HG03280 (cell line): ENCODE results near the gene MYCN.
"Not testable (repeated sequence)": the region's sequence is repeated elsewhere in the genome, so short reads cannot be mapped to it uniquely, and the experiment has no call there.

ENCODE experiments used
- ATAC-seq: cut with Tn5 transposase; IDR thresholded peaks from one replicate; pipeline ENCODE4 v1.9.1; 2021; ENCODE audit warnings: mild to moderate bottlenecking, moderate library complexity; ENCODE audit not compliant: unreplicated experiment

Gene MYCN

GRCh38 chr2:15939854-15940660, at the start of gene MYCN:
Gene MYCN, plus strand, starts transcription at chr2:15940550. Its CDS starts 1,515 bp downstream, at chr2:15942065.
- ATAC-seq, result no peak

- ATAC-seq, result no peak
Observed at GRCh38 chr2:15890936-15891905, 49.1 kb upstream of the MYCN start.

GRCh38 chr2:15892151-15892880, 48.0 kb upstream of the MYCN start:
- no peak for ATAC-seq

- no peak for ATAC-seq
Observed at GRCh38 chr2:15893085-15893484, 47.3 kb upstream of the MYCN start.

GRCh38 chr2:15893689-15894480, 46.5 kb upstream of the MYCN start:
- ATAC-seq, result no peak

- no peak for ATAC-seq
Observed at GRCh38 chr2:15894481-15895144, 45.7 kb upstream of the MYCN start.

GRCh38 chr2:15895615-15896469, 44.5 kb upstream of the MYCN start:
- ATAC-seq, result no peak

GRCh38 chr2:15896859-15897258, 43.5 kb upstream of the MYCN start:
- no peak for ATAC-seq

- no peak for ATAC-seq
Observed at GRCh38 chr2:15897431-15898098, 42.8 kb upstream of the MYCN start.

GRCh38 chr2:15899327-15899612, 41.1 kb upstream of the MYCN start:
- ATAC-seq, result no peak

- ATAC-seq, result no peak
Observed at GRCh38 chr2:15899751-15900493, 40.4 kb upstream of the MYCN start.

GRCh38 chr2:15901095-15901807, 39.1 kb upstream of the MYCN start:
- no peak for ATAC-seq

GRCh38 chr2:15901808-15902130, 38.6 kb upstream of the MYCN start:
- no peak for ATAC-seq

- not testable (repeated sequence) for ATAC-seq
Observed at GRCh38 chr2:15903910-15904309, 36.4 kb upstream of the MYCN start.

- ATAC-seq, result no peak
Observed at GRCh38 chr2:15905267-15905645, 35.1 kb upstream of the MYCN start.

GRCh38 chr2:15905986-15906491, 34.3 kb upstream of the MYCN start:
- no peak for ATAC-seq

- ATAC-seq, result no peak
Observed at GRCh38 chr2:15906778-15907177, 33.6 kb upstream of the MYCN start.
